8988T (cell line): ENCODE data around the gene WAS.
"Not testable (repeated sequence)": the region's sequence is repeated elsewhere in the genome, so short reads cannot be mapped to it uniquely, and the experiment has no call there.

Experiments
- DNase-seq: peaks from one replicate; pipeline ENCODE4 v3.0.0; 2011

The WAS gene

GRCh38 chrX:48688531-48689150 lies 5.0 kb downstream of the WAS start:
- no peak for DNase-seq

DNA sequence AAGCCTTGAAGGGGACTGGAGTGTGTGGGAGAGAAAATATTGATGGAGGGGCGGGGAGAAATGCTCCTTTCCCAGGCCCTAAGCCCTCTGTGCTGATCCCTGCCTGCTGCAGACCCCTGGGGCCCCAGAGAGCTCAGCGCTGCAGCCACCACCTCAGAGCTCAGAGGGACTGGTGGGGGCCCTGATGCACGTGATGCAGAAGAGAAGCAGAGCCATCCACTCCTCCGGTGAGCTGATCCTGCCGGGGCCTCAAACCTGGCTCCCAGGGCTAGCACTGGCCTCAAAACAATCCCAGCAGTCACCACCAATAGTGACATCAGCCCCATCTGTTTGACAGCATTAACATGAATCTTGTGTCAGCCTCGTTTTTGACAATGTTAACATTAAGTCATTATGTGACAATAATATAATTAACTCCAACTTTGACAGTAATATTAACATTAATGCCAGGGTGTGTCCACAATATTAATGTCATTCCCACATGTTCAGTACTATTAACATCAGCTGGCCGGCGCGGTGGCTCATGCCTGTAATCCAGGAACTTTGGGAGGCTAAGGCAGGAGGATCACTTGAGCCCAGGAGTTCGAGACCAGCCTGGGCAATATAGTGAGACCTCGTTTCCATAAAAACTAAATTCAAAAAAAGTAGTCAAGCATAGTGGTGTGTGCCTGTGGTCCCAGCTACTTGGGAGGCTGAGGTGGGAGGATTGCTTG lies 5.8 kb downstream of the WAS start:
- no peak for DNase-seq

DNA sequence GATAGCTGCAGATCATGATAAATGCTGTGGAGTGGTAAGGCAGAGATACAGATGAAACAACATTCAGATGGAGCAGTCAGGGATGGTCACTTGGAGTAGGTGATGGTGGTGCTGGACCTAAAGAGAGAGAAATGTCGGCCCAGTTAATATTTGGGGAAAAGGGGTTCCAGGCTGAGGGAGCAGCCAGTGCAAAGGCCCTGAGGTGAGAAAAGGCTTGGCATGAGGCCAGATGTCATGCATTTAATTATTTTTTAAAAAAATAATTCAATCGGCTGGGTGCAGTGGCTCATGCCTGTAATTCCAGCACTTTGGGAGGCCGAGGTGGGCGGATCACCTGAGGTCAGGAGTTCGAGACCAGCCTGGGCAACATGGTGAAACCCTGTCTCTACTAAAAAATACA lies 8.1 kb downstream of the WAS start:
- not testable (repeated sequence) for DNase-seq

- DNase-seq, result no peak
Measured at GRCh38 chrX:48694776-48695533, 11.4 kb downstream of the WAS start.

GRCh38 chrX:48695534-48695896 lies 11.9 kb downstream of the WAS start:
- DNase-seq, result no peak

- DNase-seq, result no peak
Measured at GRCh38 chrX:48695925-48696300, 12.3 kb downstream of the WAS start.

GRCh38 chrX:48696301-48696908 lies 12.8 kb downstream of the WAS start, which contains the start of gene SUV39H1:
TSS of gene SUV39H1 (plus strand) at chrX:48696734. CDS start at chrX:48696785, 51 bp downstream.
- DNase-seq, result peak; percentile 92

- DNase-seq, result peak; percentile 59
Measured at GRCh38 chrX:48696909-48697727, 13.5 kb downstream of the WAS start.

GRCh38 chrX:48698306-48698705 lies 14.7 kb downstream of the WAS start:
- no peak for DNase-seq

DNA sequence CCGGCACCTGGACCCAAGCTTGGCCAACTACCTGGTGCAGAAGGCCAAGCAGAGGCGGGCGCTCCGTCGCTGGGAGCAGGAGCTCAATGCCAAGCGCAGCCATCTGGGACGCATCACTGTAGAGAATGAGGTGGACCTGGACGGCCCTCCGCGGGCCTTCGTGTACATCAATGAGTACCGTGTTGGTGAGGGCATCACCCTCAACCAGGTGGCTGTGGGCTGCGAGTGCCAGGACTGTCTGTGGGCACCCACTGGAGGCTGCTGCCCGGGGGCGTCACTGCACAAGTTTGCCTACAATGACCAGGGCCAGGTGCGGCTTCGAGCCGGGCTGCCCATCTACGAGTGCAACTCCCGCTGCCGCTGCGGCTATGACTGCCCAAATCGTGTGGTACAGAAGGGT lies 16.6 kb downstream of the WAS start:
- DNase-seq, result no peak

GRCh38 chrX:48700951-48701653 lies 17.5 kb downstream of the WAS start:
- no peak for DNase-seq

DNA sequence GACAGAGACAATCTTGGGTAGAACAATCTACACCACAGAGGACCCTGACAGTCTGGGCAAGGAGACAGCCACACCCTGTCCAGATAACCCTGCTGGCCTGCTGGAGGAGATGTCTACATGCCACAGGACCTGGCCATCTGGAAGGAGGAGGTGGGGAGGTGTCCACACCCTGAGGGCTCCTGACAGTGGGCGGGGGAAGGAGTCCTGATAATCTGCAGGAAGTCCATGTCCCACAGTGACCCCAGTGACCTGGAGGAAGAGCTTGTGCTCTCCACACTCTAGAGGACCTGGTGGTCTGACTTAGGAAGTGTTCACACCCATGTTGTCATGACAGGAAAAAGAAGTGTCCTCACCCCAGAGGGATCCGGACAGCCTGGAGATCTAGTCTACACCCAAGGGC lies 18.4 kb downstream of the WAS start:
- no peak for DNase-seq

GRCh38 chrX:48702716-48703115 lies 19.1 kb downstream of the WAS start:
- no peak for DNase-seq

- DNase-seq, result no peak
Measured at GRCh38 chrX:48703228-48703627, 19.6 kb downstream of the WAS start.

DNA sequence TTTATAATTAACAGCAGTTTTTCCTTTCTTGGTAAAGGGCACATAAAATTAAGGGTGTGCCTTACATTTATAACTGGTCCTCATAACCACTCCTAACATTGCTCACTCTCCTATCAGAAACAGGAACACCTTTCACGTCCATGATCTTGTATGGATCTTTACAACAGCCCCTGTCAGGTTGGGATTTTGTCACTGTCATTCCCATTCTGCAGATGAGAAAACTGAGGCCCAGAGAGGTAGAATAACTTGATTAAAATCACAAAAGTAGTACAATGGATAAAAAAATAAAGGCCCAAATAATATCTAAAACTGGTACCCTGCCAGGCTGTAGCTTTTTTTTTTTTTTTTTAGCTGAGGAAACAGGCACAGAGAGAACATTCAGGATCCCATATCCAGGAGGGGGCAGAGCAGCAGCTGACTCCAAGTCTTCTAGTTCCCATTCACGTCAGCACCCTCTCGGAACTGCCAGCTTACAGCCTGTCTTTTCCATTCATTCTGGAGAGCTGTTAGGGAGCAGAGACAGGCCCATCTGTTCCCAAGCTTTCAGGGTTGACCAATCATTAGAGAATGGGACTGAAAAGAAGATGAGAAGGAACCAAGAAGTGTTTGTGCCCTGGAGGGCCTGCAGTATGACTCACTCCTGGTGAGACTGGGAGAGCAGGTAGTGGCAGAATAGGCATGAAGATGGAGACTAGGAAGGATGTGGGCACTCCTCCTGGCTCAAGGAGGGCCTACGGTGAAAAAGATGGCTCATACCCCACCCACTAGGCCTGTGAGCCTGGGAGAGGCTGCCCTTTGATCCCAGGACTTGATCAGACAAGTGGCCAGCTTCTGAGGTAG lies 20.3 kb downstream of the WAS start:
- DNase-seq, result no peak

DNA sequence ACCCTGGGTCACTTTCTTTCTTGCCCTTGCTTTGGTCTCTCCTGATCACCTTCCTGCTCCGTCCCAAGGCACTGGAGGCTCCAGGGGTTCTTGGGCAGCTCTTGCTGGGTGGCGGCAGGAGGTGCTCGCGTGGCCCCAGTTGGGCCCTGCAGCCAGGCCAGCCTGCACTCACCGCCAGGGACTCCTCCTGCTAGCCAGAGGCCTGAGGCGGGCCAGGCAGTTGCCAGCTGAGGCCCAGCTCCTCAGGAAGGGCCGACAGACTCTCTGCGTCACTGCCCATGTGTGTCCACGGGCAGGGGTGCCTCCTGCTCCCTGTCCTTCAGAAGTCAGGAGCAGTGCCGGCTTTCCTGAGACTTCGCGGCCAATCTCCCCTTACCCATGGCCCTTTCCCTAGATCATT lies 22.3 kb downstream of the WAS start:
- DNase-seq, result no peak

DNA sequence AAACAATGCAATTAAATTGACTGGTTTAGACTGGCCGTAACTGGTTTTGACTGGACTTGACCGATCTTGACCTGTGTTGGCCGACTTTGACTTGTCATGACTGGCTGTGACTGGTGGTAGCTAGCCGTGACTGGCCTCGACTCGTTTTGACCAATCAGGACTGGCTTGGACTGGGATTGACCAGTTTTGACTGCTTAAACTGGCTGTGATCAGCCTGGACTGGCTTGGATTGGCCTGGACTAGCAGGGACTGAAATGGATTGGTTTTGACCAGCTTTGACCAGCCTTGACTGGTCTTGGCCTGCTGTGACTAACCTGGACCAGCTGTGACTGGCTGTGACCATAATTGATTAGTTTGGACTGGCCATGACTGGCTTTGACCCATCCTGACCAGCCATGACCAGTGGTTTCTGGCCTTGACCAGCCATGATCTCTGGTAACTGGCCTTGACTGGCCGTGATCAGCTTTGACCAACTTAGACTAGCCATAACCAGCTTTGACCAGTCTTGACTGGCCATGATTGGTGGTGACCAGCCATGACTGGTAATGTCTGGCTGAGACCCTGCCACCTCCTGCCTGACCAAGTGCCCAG lies 26.0 kb downstream of the WAS start:
- no peak for DNase-seq

DNA sequence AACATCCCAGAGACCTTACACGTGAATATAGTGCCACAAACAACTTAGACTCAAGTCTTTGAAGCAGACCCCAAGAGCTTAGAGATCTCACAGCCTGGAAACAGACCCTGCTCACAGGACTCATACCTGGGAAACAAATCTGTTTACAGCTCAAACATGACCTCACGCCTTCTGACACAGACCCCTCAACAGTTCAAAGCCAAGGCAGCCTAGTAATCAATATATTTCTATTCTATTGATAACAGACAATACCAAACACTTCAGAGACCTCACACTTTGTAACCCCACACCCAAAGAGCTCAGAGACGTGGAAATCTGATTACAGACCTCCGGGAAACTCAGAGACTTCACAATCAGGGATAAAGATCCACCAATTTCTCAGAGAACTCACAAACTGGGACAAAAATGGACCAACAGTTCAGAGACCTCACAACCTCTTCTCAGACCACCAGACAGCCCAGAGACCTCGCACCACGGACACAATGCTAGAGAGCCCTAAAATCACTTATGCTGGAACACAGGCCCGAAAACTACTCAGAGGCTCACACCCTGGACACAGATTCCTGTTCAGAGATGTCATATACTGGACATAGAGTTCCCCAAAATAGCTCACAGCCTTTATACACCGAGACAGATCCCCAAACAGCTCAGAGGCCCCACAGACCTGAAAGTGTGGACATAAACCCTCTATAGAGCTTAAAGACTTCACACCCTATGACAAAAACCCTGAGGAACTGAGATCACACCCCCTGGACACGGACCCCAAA lies 27.7 kb downstream of the WAS start:
- DNase-seq, result no peak

DNA sequence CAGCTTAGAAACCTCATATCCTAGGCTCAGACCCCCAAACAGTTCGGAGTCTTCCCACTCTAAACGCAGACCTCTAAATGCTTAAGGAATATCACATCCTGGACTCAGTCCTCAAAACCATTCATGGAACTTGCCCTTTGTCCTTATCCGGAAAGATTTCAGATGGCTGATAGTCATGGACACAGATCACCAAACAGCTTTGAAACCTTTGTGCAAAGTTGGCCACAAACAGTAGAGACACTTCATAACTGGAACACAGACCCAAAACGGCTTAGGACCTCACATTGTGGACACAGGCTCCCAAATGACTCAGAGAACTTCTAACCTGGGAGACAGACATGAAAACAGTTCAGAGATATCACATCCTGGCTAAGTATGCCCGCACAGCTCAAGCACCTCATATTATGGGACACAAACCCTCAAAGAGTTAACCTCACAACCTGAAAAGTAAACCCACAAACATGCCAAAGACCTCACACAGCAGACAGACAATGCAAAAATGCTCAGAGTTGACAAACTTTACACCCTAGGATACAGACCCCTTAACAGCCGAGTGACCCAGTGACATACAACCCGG lies 28.4 kb downstream of the WAS start:
- no peak for DNase-seq

DNA sequence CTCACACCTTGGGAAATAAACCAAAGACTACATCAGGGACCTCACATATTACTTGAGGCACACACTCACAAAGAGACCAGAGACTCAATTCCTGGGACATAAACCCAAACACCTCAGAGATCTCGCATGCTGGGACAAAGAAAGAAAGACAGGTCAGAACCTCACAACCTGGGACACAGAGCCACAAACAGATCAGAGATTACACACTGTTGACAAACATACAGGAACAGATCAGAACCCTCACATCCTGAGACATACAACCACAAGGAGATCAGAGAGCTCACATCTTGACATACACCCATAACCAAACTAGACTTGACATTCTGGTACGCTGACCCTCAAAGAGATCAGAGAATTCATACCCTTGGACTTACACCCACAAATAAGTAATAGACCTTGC lies 30.2 kb downstream of the WAS start:
- no peak for DNase-seq
